Caco-2 (cell line): ENCODE results near the gene SCML1. TPM values are rescaled to one million over a fixed set of nuclear protein-coding genes. Genes with fewer than 3 reads are reported as not detected.
A peak's percentile ranks its signal among the peaks of the same experiment; 100 is the strongest.

ENCODE experiments used
- BruUV-seq: library from RNA; stranded (reverse); fragments of 400-500 nt; replicated peaks from 2 replicates; lab custom pipeline; 2021; lab: Mats Ljungman, UMichigan
- CTCF ChIA-PET: fragments of 300-600 bp; sonication (Branson Sonifier 250); formaldehyde crosslinking; loops from one replicate; lab custom pipeline; 2022; ENCODE audit warnings: antibody characterized with exemption; lab: Charles Lee
- POLR2A ChIA-PET: fragments of 300-600 bp; sonication (Branson Sonifier 250); formaldehyde crosslinking; loops from one replicate; lab custom pipeline; 2022; ENCODE audit warnings: antibody characterized with exemption; lab: Charles Lee
- DNase-seq, 2 experiments: peaks; one replicate each; pipeline versions ENCODE4 v3.0.0 to v3.0.0-alpha.2; 2020 to 2022
- H3K27me3 ChIP-seq: replicated peaks from 2 replicates; pipeline ENCODE4 v1.6.0; 2011; ENCODE audit warnings: low read length; ENCODE audit not compliant: control insufficient read depth, insufficient read depth
- H3K36me3 ChIP-seq: 2 replicates; pipeline ENCODE4 v1.5.1; 2011; ENCODE audit warnings: low read length; ENCODE audit not compliant: control insufficient read depth, insufficient read depth
- H3K4me1 ChIP-seq: fragments of 250-450 bp; sonication (Bioruptor Pico); 2 replicates; pipeline ENCODE4 v1.5.1; 2020; ENCODE audit warnings: mild to moderate bottlenecking
- H3K4me3 ChIP-seq: 2 replicates; pipeline ENCODE4 v1.5.1; 2011; ENCODE audit warnings: low read depth, mild to moderate bottlenecking, control low read depth, low read length
- H3K9me3 ChIP-seq: fragments of 250-450 bp; sonication (Bioruptor Pico); 2 replicates; pipeline ENCODE4 v1.5.1; 2020; ENCODE audit warnings: mild to moderate bottlenecking, moderate library complexity
- H3K27ac Mint-ChIP-seq: one replicate; pipeline ENCODE4 v1.8.0; 2022; ENCODE audit warnings: mixed read lengths; ENCODE audit not compliant: unreplicated experiment
- H3K27me3 Mint-ChIP-seq: one replicate; pipeline ENCODE4 v1.8.0; 2022; ENCODE audit warnings: mixed read lengths; ENCODE audit not compliant: insufficient read depth, unreplicated experiment
- H3K36me3 Mint-ChIP-seq: one replicate; pipeline ENCODE4 v1.8.0; 2022; ENCODE audit warnings: mild to moderate bottlenecking, mixed read lengths; ENCODE audit not compliant: insufficient read depth, unreplicated experiment
- H3K4me1 Mint-ChIP-seq: one replicate; pipeline ENCODE4 v1.8.0; 2022; ENCODE audit warnings: low read depth, mixed read lengths; ENCODE audit not compliant: unreplicated experiment
- H3K4me3 Mint-ChIP-seq: one replicate; pipeline ENCODE4 v1.8.0; 2022; ENCODE audit warnings: mild to moderate bottlenecking, moderate library complexity, mixed read lengths; ENCODE audit not compliant: unreplicated experiment
- H3K9me3 Mint-ChIP-seq: one replicate; pipeline ENCODE4 v1.8.0; 2022; ENCODE audit warnings: mixed read lengths; ENCODE audit not compliant: unreplicated experiment
- CTCF ChIP-seq, 2 experiments: fragments of 200-600 bp in 1 of 2; IDR thresholded peaks; 1 replicate in 1 of 2; 2 replicates in 1 of 2; pipeline versions ENCODE4 v1.5.1 to v1.8.0; 2011 to 2022; ENCODE audit warnings: antibody characterized with exemption in 1 of 2, control low read depth in 1 of 2, inconsistent platforms in 1 of 2, low read depth in 1 of 2, low read length in 1 of 2, mild to moderate bottlenecking in 1 of 2, moderate library complexity in 1 of 2; ENCODE audit not compliant: insufficient read depth in 1 of 2, severe bottlenecking in 1 of 2, unreplicated experiment in 1 of 2
- intact Hi-C: fragments of 100-400 bp; cut with micrococcal nuclease; formaldehyde crosslinking; loops from one replicate; pipeline ENCODE4 v1.10.0; 2022; ENCODE audit not compliant: unreplicated experiment
- total RNA-seq: library from RNA; stranded (reverse); gene quantifications from 2 replicates; pipeline ENCODE4 v1.2.3, GENCODE V29; 2022

SCML1 gene
- total RNA-seq, 1 experiment from 2014 or later: 16.4 TPM

- TF ChIP-seq CTCF (IDR thresholded peaks at IDR 0.05; ENCODE audit: insufficient read depth in 1 of 2, low read depth in 1 of 2, low read length in 1 of 2, severe bottlenecking in 1 of 2, unreplicated experiment in 1 of 2): no peak
- no peaks in the 10 kb centered on the region for H3K27me3 ChIP-seq
- Mint-ChIP-seq H3K36me3 (no peaks in the 10 kb centered on the region), H3K4me3 (peak overlapping the region; percentile 79), H3K9me3 (no peaks in the 10 kb centered on the region), H3K27ac (no peak overlapping the region), H3K27me3 (no peaks in the 10 kb centered on the region), H3K4me1 (no peaks in the 10 kb centered on the region)
- no peak for DNase-seq
- no TSS peak for BruUV-seq
- intact Hi-C loops: no loop called here
- no peak overlapping the region for H3K4me3 ChIP-seq
- POLR2A ChIA-PET: no interaction called here
- no peaks in the 10 kb centered on the region for H3K9me3 ChIP-seq
- CTCF ChIA-PET: no interaction called here
- no peaks in the 10 kb centered on the region for H3K36me3 ChIP-seq
- H3K4me1 ChIP-seq: no peaks in the 10 kb centered on the region
These were observed 50.3 kb downstream of the SCML1 start for GRCh38 chrX:17787557-17787956.

GRCh38 chrX:17788439-17788838 is 51.1 kb downstream of the SCML1 start:
- CTCF ChIA-PET: interaction anchor here (0.7 kb wide), 1 partner anchor 135 kb away, joined by 9 read pairs; no protein-coding TSS in a partner anchor

GRCh38 chrX:17788956-17789562 is 51.8 kb downstream of the SCML1 start:
- H3K27me3 Mint-ChIP-seq: no peaks in the 10 kb centered on the region
- POLR2A ChIA-PET: no interaction called here
- no peaks in the 10 kb centered on the region for H3K9me3 Mint-ChIP-seq
- intact Hi-C loops: no loop called here
- H3K4me1 Mint-ChIP-seq: no peaks in the 10 kb centered on the region
- H3K4me3 ChIP-seq: no peak overlapping the region
- no peak for DNase-seq
- no peaks in the 10 kb centered on the region for H3K36me3 Mint-ChIP-seq
- TF ChIP-seq CTCF (IDR thresholded peaks at IDR 0.05; ENCODE audit: insufficient read depth in 1 of 2, low read depth in 1 of 2, low read length in 1 of 2, severe bottlenecking in 1 of 2, unreplicated experiment in 1 of 2): no peak
- H3K9me3 ChIP-seq: no peaks in the 10 kb centered on the region
- no peaks in the 10 kb centered on the region for H3K4me1 ChIP-seq
- BruUV-seq: no TSS peak
- H3K36me3 ChIP-seq: no peaks in the 10 kb centered on the region
- H3K27me3 ChIP-seq: no peaks in the 10 kb centered on the region
- H3K27ac Mint-ChIP-seq: no peak overlapping the region
- CTCF ChIA-PET: no interaction called here
- no peak overlapping the region for H3K4me3 Mint-ChIP-seq

More at GRCh38 chrX:17788439-17788838, 51.1 kb downstream of the SCML1 start:
- peak; percentile 55 to 62 for TF ChIP-seq CTCF (IDR thresholded peaks at IDR 0.05; ENCODE audit: insufficient read depth in 1 of 2, low read depth in 1 of 2, low read length in 1 of 2, severe bottlenecking in 1 of 2, unreplicated experiment in 1 of 2)
- peak in 1 of 2 experiments; percentile 34 for DNase-seq
- Histone ChIP-seq H3K36me3 (no peaks in the 10 kb centered on the region), H3K4me3 (no peak overlapping the region), H3K9me3 (no peaks in the 10 kb centered on the region), H3K4me1 (no peaks in the 10 kb centered on the region), H3K27me3 (no peaks in the 10 kb centered on the region)
- BruUV-seq: no TSS peak
- H3K27ac Mint-ChIP-seq: no peak overlapping the region
- peak overlapping the region; percentile 38 for H3K4me3 Mint-ChIP-seq
- H3K27me3 Mint-ChIP-seq: no peaks in the 10 kb centered on the region
- POLR2A ChIA-PET: no interaction called here
- H3K9me3 Mint-ChIP-seq: no peaks in the 10 kb centered on the region
- intact Hi-C loops: no loop called here
- no peaks in the 10 kb centered on the region for H3K36me3 Mint-ChIP-seq
- H3K4me1 Mint-ChIP-seq: no peaks in the 10 kb centered on the region
